A673 (cell line): Measurements from ENCODE around the gene UNKL. TPM values are rescaled to one million over a fixed set of nuclear protein-coding genes. Genes with fewer than 3 reads are reported as not detected.

Experiments used
- BruUV-seq: library from RNA; stranded (reverse); fragments of 400-500 nt; replicated peaks from 2 replicates; lab custom pipeline; 2021; lab: Mats Ljungman, UMichigan
- CTCF ChIA-PET: fragments of 300-600 bp; sonication (Branson Sonifier 250); formaldehyde crosslinking; loops from one replicate; lab custom pipeline; 2022; ENCODE audit warnings: antibody characterized with exemption; lab: Charles Lee
- POLR2A ChIA-PET: fragments of 300-600 bp; sonication (Branson Sonifier 250); formaldehyde crosslinking; loops from one replicate; lab custom pipeline; 2022; ENCODE audit warnings: antibody characterized with exemption; ENCODE audit not compliant: low non-redundant PET; lab: Charles Lee
- DNase-seq: peaks from one replicate; pipeline ENCODE4 v3.0.0-alpha.2; 2015; ENCODE audit warnings: low spot score
- H3K27ac ChIP-seq: fragments of 200-600 bp; sonication (generic); 2 replicates; pipeline ENCODE4 v1.5.1; 2016; ENCODE audit warnings: mixed run types, low read depth, mild to moderate bottlenecking, mixed read lengths, antibody characterized with exemption, low read length; ENCODE audit not compliant: poor library complexity, severe bottlenecking
- H3K27me3 ChIP-seq: fragments of 200-600 bp; sonication (generic); replicated peaks from 2 replicates; pipeline ENCODE4 v1.6.1; 2017; ENCODE audit warnings: mixed run types, low read depth, mild to moderate bottlenecking, mixed read lengths, antibody characterized with exemption, low read length; ENCODE audit not compliant: insufficient read depth, poor library complexity
- H3K36me3 ChIP-seq: fragments of 200-600 bp; sonication (generic); 2 replicates; pipeline ENCODE4 v1.6.1; 2016; ENCODE audit warnings: mixed run types, mild to moderate bottlenecking, mixed read lengths, antibody characterized with exemption, low read length; ENCODE audit not compliant: insufficient read depth, poor library complexity, severe bottlenecking
- H3K4me1 ChIP-seq: fragments of 200-600 bp; sonication (generic); 2 replicates; pipeline ENCODE4 v1.6.1; 2017; ENCODE audit warnings: mixed run types, mild to moderate bottlenecking, mixed read lengths, antibody characterized with exemption, low read length; ENCODE audit not compliant: insufficient read depth, poor library complexity, severe bottlenecking
- H3K4me3 ChIP-seq: fragments of 200-600 bp; sonication (generic); 2 replicates; pipeline ENCODE4 v1.5.1; 2016; ENCODE audit warnings: low read depth, mixed run types, mild to moderate bottlenecking, mixed read lengths, low read length; ENCODE audit not compliant: poor library complexity, severe bottlenecking
- H3K9me3 ChIP-seq: fragments of 200-600 bp; sonication (generic); 2 replicates; pipeline ENCODE4 v1.6.1; 2016; ENCODE audit warnings: mixed run types, low read depth, mild to moderate bottlenecking, mixed read lengths, antibody characterized with exemption, low read length; ENCODE audit not compliant: poor library complexity, severe bottlenecking
- EZH2 ChIP-seq: fragments of 200-600 bp; sonication (generic); IDR thresholded peaks from 2 replicates; pipeline ENCODE4 v1.6.1; 2017; ENCODE audit warnings: borderline replicate concordance, low read depth, mild to moderate bottlenecking, mixed read lengths, antibody characterized with exemption, low read length; ENCODE audit not compliant: poor library complexity, severe bottlenecking
- intact Hi-C: fragments of 100-400 bp; cut with micrococcal nuclease; formaldehyde crosslinking; loops from one replicate; pipeline ENCODE4 v1.10.0; 2022; ENCODE audit not compliant: unreplicated experiment
- total RNA-seq: library from RNA; stranded (reverse); gene quantifications from 2 replicates; pipeline ENCODE4 v1.2.3, GENCODE V29; 2021
- TF ChIP-seq, protein P1 (sequence below): fragments of 300-800, 200-600 bp; sonication (generic); conservative IDR thresholded peaks from 2 replicates; pipeline ENCODE4 v1.5.1; 2017; ENCODE audit warnings: low read depth, mild to moderate bottlenecking, antibody characterized with exemption, low read length, moderate library complexity, mixed read lengths

The UNKL gene
- total RNA-seq, 1 experiment from 2014 or later = 88.5 TPM

DNA sequence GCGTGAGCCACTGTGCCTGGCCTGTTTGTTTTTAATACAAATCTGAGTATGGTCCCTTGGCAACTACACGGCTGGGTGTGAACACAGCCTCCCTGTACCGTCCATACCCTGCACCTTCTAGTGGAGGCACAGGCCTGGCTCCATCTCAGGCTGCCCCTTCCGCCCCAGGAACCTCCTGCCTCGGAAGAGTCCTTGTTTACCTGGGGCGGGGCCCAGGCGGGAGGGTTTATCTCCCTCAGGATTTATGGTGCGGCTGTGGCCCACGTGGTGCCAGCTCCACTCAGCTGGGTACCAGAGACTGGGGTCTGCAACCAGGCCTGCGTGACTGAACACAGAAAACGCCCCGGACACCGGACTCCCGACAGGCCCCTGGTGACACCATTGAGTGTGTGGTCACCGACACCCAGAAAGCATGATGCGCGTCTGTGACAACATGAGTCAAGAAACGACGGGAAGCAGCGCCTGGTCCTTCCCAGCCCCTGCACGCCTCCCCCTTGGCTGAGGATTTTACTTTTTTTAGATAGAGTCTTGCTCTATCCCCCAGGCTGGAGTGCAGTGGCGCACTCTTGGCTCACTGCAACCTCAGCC is 19.0 kb downstream of the UNKL start:
- intact Hi-C loops = no loop called here
- no peaks in the 10 kb centered on the region for H3K4me1 ChIP-seq
- no peak overlapping the region for H3K4me3 ChIP-seq
- CTCF ChIA-PET = interaction anchor here (0.6 kb wide), 1 partner anchor 32 kb away, joined by 3 read pairs; no protein-coding TSS in a partner anchor
- POLR2A ChIA-PET = no interaction called here
- no peak for TF ChIP-seq EZH2
- TF ChIP-seq, protein P1, sequence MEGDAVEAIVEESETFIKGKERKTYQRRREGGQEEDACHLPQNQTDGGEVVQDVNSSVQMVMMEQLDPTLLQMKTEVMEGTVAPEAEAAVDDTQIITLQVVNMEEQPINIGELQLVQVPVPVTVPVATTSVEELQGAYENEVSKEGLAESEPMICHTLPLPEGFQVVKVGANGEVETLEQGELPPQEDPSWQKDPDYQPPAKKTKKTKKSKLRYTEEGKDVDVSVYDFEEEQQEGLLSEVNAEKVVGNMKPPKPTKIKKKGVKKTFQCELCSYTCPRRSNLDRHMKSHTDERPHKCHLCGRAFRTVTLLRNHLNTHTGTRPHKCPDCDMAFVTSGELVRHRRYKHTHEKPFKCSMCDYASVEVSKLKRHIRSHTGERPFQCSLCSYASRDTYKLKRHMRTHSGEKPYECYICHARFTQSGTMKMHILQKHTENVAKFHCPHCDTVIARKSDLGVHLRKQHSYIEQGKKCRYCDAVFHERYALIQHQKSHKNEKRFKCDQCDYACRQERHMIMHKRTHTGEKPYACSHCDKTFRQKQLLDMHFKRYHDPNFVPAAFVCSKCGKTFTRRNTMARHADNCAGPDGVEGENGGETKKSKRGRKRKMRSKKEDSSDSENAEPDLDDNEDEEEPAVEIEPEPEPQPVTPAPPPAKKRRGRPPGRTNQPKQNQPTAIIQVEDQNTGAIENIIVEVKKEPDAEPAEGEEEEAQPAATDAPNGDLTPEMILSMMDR = no peak
- no peaks in the 10 kb centered on the region for H3K27me3 ChIP-seq
- BruUV-seq = no TSS peak
- H3K27ac ChIP-seq = no peak overlapping the region
- no peaks in the 10 kb centered on the region for H3K9me3 ChIP-seq
- no peak for DNase-seq
- no peaks in the 10 kb centered on the region for H3K36me3 ChIP-seq

DNA sequence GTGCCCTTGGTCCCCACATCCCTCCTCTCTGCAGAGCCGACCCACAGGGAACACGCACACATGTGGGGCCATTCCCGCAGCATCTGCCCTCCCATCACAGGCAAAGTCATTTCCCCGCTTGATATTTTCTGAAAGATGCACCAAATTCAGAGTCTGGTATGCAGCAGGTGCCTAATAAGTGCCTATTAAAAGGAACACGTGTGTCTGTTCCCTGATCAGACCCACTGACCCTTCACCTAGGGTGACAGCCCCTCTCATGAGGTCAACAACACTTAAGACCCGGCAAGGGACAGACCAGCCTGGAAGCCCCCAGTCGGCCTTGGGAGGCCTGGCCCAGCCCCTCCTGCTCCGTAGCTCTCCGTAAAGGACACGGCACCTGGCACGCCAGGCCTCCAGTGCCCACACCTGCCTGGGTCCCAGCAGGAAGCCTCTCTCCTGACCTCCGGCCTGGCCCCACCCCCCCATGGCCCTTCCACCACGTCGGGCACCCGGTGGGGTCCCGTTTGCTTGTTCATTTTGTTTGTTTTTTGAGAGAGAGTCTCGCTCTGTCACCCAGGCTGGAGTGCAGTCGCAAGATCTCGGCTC is 20.0 kb downstream of the UNKL start:
- no peak for TF ChIP-seq EZH2
- TF ChIP-seq, protein P1 = no peak
- H3K9me3 ChIP-seq = no peaks in the 10 kb centered on the region
- no peak for DNase-seq
- no peaks in the 10 kb centered on the region for H3K27me3 ChIP-seq
- H3K4me1 ChIP-seq = no peaks in the 10 kb centered on the region
- no peak overlapping the region for H3K27ac ChIP-seq
- ChIA-PET POLR2A (no interaction called here), CTCF (interaction anchor here (0.6 kb wide), 1 partner anchor 15 kb away, joined by 6 read pairs; no protein-coding TSS in a partner anchor)
- H3K4me3 ChIP-seq = no peak overlapping the region
- BruUV-seq = no TSS peak
- H3K36me3 ChIP-seq = no peaks in the 10 kb centered on the region
- intact Hi-C loops = no loop called here

DNA sequence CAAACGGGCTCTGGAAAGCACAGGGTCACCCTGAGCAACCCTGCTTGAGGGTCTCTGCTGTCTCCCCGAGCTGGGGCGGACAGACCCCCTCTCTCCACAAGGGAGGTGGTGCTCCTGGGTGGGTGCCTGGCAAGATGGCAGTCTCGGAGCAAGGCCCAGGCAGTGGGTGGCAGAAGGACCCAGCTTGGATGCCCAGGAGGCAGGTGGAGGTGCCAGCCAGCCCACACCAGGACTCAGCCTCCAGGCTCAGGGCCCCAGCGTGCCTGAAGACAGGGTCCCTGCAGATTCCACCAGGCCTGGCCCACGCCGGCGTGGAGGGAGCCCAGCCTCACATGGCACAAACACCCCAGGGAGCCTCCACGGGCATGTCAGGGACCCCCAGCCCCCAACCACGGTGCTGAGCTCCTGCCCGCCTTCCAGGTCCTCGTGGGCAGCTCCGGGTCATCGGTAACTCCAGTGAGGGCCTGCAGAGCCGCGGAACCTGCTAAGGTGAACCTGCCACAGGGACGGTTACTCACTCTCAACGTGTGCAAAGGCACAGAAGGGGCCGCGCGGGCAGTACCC is 20.8 kb downstream of the UNKL start:
- H3K9me3 ChIP-seq = no peaks in the 10 kb centered on the region
- ChIA-PET CTCF (interaction anchor here (0.6 kb wide), 1 partner anchor 14 kb away, joined by 6 read pairs; no protein-coding TSS in a partner anchor), POLR2A (no interaction called here)
- intact Hi-C loops = no loop called here
- H3K36me3 ChIP-seq = no peaks in the 10 kb centered on the region
- no peaks in the 10 kb centered on the region for H3K27me3 ChIP-seq
- no peak for TF ChIP-seq EZH2
- no peaks in the 10 kb centered on the region for H3K4me1 ChIP-seq
- no TSS peak for BruUV-seq
- H3K4me3 ChIP-seq = no peak overlapping the region
- no peak overlapping the region for H3K27ac ChIP-seq
- DNase-seq = no peak
